Ishikawa (cell line): ENCODE measurements around the gene IL11RA.

Experiments
- CEBPB ChIP-seq: IDR thresholded peaks from 2 replicates; pipeline ENCODE4 v1.6.1; 2012
- RAD21 ChIP-seq: IDR thresholded peaks from 2 replicates; pipeline ENCODE4 v1.6.1; 2012; ENCODE audit warnings: low read depth
- REST ChIP-seq: IDR thresholded peaks from 2 replicates; pipeline ENCODE4 v1.6.1; 2012; ENCODE audit warnings: low read depth, mild to moderate bottlenecking
- TAF1 ChIP-seq: IDR thresholded peaks from 2 replicates; pipeline ENCODE4 v1.6.1; 2012; ENCODE audit warnings: low read depth, mild to moderate bottlenecking
- TCF12 ChIP-seq: IDR thresholded peaks from 2 replicates; pipeline ENCODE4 v1.6.1; 2012; ENCODE audit warnings: low read depth
- TEAD4 ChIP-seq: IDR thresholded peaks from 2 replicates; pipeline ENCODE4 v1.6.1; 2012
- ZBTB7A ChIP-seq: IDR thresholded peaks from 2 replicates; pipeline ENCODE4 v1.6.1; 2012; ENCODE audit warnings: low read depth
- TF ChIP-seq, protein P1 (sequence below): IDR thresholded peaks from 2 replicates; pipeline ENCODE4 v1.6.1; 2012

DNA sequence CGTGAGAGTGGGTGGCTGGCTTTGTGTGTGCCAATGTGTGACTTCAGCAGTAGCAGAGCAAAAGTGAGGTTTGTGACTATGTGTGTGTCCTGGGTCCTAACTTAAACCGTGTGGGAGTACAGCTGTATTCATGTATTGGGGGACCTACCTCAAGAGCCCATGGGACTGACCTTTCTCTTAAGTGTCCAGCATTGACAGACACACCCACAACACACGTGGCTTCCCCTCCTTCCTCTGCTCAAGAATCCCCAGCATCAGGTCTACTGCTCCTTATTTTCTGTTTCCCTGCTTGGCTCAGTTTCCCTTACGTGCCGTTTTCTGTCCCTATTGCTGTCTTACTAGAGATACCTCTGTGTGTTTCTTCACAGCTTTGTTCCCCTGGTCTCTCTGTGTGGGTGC, 616 bp downstream of the IL11RA start:
- TF ChIP-seq TAF1, result no peak
- TF ChIP-seq RAD21, result no peak
- TF ChIP-seq, protein P1, sequence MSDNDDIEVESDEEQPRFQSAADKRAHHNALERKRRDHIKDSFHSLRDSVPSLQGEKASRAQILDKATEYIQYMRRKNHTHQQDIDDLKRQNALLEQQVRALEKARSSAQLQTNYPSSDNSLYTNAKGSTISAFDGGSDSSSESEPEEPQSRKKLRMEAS, result no peak
- no peak for TF ChIP-seq REST
- TF ChIP-seq TCF12, result no peak
- TF ChIP-seq ZBTB7A, result no peak
- no peak for TF ChIP-seq CEBPB
- no peak for TF ChIP-seq TEAD4
